HG03039 (cell line): ENCODE results near the gene GNAQ.

ENCODE experiments used
- ATAC-seq: cut with Tn5 transposase; IDR thresholded peaks from one replicate; pipeline ENCODE4 v1.9.1; 2021; ENCODE audit warnings: mild to moderate bottlenecking, moderate library complexity; ENCODE audit not compliant: unreplicated experiment

The GNAQ gene

GRCh38 chr9:78004478-78005229 lies 27.0 kb downstream of the GNAQ start:
- ATAC-seq, result no peak

- no peak for ATAC-seq
Observed at GRCh38 chr9:78003730-78004129, 27.9 kb downstream of the GNAQ start.

GRCh38 chr9:78001946-78002731 lies 29.5 kb downstream of the GNAQ start:
- no peak for ATAC-seq

DNA sequence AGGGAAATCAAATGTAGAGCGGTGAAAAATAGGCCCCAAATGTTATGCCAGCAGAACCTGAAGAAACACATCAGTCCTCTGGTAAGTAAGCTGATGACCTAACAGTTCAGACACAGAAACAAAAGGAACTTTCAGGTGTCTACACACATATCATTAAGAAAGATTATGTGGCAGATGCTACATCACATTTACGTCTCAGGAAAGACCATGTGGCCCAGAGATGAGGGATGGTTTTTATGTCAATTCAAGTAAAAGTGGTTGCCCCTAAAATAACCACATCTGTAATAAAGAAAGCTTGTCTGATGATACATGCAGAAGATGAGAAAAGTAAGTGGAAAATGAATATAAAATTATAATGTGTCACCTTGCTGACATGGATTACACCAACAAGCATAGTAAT lies 31.4 kb downstream of the GNAQ start:
- ATAC-seq, result no peak

- no peak for ATAC-seq
Observed at GRCh38 chr9:77999231-77999631, 32.4 kb downstream of the GNAQ start.

DNA sequence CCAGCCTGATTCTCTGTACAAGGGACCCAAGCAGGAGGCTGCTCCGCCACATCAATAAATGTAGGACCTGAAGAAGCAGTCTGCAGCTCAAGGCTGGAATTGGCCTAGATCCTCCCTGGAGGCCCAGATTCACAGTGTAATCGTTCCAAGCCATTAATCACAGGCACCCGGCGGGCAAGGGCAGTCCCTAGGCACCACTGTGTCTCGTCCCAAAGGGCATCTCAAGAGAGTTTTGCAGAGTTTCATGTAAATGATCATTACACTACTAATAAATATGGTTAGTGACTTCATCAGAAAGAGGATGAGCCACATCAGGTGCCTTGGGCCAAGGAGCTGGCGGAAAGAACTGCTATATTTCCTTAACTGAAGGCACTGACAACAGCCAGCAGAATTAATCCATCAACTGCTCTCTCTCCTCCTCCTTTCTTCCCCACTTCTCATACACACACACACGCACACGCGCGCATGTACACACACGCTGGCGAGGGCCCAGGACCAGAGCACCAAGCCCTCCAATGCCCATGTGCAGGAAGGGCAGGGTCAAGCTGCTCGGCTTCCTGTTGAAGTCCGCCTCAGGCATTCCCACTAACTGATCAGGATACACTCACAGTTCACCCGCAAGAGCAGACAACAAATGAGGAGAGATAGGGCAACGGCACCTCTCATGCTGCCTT lies 33.9 kb downstream of the GNAQ start:
- no peak for ATAC-seq

GRCh38 chr9:77996696-77997095 lies 34.9 kb downstream of the GNAQ start:
- no peak for ATAC-seq

GRCh38 chr9:77991191-77991590 lies 40.4 kb downstream of the GNAQ start:
- no peak for ATAC-seq

- no peak for ATAC-seq
Observed at GRCh38 chr9:77989909-77990308, 41.7 kb downstream of the GNAQ start.

DNA sequence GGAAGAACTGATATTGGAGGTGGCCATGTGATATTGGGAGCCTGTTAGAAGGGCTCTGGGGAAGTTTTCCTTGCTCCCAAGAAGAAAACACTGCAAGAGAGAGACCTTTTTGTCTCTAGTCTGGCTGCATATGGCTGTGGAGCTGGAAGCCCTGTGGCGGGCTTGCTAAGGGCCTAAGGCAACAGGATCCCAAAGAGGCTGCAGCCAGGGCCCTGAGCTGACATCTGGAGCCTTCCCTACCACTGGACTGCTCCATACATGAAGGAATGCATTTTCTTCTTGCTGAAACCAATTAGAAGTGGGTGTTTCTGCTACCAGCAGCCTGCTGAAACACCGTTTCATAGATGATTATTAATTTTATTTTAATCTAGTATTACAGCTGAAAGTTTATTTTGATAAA lies 42.2 kb downstream of the GNAQ start:
- ATAC-seq, result no peak

DNA sequence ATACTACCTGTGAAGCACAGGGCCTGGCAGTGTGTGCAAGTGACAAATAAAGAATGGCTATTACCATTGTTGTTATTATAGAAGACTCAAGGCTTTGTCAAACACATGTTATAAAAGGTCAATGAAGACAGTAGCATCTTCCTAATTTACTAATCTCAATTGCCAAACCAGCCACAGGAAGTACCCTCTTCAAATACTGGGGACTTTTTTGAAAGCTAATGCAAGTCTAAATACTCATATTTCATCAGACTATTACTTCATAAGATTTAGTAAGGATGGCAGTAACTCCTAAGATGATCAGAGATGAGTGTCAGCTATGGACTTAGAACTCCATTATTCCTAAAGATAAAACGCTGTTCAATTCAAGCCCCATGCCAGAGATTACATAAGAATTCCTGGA lies 43.0 kb downstream of the GNAQ start:
- no peak for ATAC-seq

DNA sequence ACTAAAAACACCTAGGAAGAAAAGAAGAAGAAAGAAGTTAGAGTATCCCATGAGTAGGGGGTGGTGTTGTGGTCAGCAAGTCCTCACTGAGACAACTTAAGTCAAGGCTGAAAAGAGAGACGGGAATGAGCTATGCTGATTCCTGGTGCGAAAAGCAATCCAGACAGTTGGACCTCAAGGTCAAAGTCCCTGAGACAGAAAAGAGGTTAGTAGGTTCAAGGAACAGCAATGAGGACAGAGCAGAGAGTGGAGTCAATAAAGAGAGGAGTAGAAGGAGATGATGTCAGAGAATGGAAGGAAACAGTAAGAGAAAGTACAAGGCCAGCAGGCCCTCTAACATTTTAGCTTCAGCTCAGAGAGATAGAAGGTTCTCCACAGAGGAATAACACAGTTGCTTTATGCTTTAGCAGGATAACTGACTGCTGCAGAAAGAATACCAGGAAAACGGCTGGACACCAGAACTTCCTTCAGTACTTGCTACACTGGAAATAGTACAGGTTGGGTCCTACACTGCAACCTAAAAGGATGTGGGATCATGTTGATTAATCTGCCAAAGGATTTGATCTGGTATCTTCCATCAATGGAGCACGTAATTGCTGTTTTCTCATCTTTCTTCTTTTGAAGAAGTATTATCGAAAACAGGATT lies 43.6 kb downstream of the GNAQ start:
- ATAC-seq, result no peak

GRCh38 chr9:77987081-77987656 lies 44.4 kb downstream of the GNAQ start:
- ATAC-seq, result no peak

DNA sequence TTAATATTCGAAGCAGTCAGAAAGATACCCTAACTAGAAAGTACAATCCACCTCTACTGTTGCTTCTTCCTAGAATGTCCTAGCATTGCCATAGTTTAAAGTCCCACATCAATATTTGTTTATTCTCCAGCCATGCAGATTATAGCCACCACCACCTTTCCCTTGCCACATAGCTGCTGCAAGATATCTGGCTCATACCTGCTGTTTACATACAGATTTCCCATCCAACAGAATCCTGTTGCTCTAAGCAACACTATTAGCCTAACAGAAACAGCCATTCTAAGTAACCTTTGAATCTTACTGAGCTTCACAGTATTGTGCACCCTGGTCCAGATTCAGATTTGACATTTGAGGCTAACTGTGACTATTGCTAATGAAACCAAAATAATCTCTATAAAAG lies 45.6 kb downstream of the GNAQ start:
- no peak for ATAC-seq

DNA sequence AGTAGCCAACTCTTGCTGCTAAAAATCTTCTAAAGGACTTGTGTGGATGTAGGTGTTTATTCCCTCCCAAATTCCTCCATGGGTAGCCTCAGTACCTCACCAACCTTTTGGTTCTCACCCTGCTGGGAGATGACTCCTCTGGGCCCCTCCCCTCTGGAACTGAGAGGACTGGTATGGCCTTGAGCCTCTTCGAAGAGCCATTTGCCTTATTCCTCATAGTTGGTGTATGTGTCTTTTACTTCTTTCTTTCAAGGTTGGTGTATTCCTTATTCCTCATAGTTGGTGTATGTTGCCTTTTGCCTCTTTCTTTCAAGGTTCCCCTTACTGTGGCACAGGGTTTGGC lies 48.3 kb downstream of the GNAQ start:
- no peak for ATAC-seq

- ATAC-seq, result no peak
Observed at GRCh38 chr9:77982581-77983319, 48.9 kb downstream of the GNAQ start.

- ATAC-seq, result no peak
Observed at GRCh38 chr9:77981907-77982306, 49.7 kb downstream of the GNAQ start.

DNA sequence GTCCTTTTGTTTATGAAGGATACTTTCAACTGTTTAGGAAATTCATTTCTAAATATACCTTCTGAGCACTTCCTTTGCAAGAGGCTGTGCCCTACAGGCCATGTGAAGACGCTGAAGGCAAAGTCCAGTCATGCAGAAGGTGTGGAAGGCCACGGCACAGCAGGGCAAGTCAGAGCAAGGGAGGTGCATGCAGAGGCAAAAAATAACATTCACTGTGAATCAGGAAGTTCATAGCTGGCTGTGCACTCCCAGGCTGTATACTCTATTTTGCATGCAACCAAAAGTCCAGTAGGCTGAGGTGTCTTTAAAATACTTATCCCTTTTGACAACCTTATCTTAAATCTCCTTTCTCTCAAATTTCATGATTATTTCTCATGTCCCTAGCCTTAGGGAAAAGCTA lies 50.3 kb downstream of the GNAQ start:
- no peak for ATAC-seq

GRCh38 chr9:77980622-77981021 lies 51.0 kb downstream of the GNAQ start:
- ATAC-seq, result no peak

GRCh38 chr9:77978086-77978781 lies 53.4 kb downstream of the GNAQ start:
- ATAC-seq, result no peak
